OCI-M2 (cell line): ENCODE measurements around the gene IRF4.
"Not testable (repeated sequence)": the region's sequence is repeated elsewhere in the genome, so short reads cannot be mapped to it uniquely, and the experiment has no call there.

ENCODE experiments used
- DNase-seq: peaks from one replicate; lab custom pipeline; 2025; ENCODE audit not compliant: unreplicated experiment; lab: John Stamatoyannopoulos, UW

Gene IRF4

DNA sequence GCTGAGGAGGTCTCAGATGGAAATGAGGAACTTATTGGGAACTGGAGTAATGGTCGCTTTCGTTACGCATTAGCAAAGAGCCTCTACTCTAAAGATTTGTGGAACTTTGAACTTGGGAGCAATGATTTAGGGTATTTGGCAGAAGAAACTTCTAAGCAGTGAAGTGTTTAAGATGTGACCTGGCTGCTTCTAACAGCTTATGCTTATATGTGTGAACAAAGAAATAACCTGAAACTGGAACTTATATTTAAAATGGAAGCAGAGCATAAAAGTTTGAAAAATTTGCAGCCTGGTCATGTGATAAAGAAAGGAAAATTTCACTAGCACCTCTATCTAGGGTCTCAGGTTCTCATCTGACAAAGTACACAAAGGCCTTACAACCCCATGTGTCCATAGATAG, 23.5 kb downstream of the IRF4 start:
- DNase-seq = no peak

DNA sequence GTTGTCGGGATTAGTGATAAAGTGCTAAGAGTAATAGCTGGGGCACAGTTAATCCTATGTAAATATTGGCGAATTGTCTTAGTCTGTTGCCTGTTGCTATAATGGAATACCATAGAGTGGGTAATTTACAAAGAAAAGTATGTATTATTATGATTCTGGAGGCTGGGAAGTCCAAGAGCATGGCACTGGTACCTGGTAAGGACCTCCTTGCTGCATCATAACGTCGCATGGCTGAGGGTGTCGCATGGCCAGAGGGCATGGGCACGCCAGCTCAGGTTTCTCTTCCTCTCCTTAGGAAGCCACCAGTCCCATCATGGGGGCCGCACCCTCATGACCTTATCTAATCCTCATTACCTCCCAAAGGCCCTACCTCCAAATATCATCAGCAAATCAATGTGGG, 29.7 kb downstream of the IRF4 start:
- no peak for DNase-seq

DNA sequence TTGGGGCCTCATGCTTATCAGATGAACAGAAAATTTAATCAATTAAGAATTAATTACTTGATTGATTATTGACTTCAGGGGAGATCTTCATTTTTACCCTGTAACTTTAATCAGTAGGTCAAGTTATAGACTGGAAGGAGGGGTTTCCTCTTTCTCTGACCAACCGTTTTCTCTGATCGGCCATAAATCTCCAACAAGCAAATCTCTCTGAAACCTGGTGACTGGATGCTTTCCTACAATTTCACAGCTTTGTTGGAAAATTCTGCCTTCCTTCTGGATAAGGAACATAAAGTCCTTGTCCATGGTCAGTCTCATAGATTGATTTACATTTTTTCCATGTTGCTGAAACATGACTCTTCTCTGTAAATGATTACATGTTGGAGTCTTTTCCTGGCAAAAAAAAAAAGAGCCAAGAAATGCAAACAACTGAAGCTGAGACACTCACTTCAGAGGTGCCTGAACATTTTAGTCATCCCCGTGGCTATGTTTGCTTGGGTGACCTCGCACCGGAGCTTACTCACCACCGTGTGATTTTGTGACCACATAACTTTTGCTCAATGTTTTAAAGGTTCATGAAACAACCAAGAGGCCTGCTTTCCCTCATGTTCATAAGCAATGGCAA, 31.0 kb downstream of the IRF4 start:
- DNase-seq = no peak

DNA sequence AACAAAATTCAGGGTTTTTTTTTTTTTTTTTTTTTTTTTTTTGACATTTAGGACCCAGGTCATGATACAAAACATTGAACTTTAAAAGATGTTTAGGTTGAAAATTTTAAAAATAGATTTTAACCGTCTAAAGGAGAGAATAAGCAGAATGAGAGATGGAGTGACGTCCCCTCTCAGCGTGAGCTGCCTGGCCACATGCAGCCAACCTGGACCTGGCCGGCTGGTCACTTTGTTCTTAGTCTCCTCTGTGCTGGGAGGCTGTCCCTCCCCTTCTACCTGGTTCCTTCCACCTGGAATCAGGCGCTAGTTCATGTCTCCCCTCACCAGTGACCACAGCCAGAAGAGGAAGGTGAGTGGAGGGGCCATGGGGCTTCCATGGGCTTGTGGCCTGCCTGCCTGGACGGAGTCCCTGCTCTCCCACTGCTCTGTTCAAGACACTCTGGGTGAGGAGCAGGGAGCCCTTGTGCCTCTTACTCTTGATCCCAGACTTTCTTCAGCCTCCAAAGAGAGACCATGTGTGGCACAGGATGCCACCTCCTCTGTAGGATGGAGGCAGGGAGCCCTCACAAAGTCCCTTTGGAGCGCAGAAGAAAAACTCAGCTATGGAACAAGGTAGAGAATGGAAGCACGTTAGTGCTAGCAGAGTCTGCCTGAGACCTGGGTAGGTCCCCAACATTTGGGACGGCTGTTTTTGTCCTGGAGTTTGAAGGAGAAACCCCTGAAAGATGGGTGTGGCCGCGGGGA, 31.7 kb downstream of the IRF4 start:
- DNase-seq = no peak

DNA sequence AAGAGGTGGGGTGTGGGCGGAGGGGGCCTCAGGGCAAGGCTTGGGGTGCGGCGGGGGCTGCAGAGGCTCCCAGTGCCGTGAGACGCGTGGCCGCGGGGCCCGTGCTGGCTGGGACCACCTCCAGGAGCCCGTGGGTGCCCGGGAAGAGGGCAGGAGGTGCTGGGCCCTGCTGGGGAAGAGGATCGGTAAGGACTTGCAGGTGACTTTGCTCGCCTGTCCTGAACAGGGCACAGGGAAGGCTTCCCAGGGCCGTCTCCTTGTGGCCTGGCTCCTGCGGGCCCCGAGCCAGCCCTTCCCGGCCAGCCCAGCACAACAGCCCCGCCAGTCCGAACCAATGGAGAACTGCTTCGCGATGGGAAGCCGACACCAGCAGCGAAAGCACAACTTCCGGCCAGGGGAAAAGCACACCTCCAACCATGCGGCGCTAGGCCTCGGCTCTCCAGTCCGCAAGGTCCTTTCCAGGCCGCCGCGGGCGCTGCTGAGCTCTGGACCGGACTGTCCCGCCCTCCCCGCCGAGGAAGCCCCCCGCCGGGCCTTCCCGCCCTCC, 32.3 kb downstream of the IRF4 start:
- no peak for DNase-seq

DNA sequence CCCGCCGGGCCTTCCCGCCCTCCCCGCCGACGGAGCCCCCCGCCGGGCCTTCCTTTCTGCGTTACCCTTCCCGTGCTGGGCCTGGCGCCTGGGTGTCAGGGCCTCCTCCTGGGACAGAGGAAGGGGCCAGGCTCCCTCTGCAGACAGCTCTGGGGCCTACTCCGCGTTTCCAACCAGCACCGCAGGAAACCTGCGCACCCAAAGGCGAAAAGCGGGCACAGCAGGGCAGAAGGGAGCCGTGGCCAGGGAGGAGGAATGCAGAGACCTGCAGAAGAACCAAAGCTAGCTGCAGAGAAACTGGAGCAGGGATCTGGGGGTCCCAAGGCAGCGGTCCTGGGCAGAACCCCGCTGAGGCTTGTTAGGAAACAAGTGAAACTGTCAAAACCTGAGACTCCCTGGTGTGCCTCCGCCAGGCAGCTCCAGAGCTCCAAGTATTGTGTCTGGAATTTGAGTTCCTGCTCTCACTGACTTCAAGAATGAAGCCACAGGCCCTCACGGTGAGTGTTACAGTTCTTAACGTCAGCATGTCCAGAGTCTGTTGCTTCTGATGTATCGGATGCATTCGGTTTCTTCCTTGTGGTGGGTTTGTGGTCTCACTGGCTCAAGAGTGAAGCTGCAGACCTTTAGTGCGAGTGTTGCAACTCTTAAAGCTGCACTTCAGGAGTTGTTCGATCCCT, 33.3 kb downstream of the IRF4 start:
- no peak for DNase-seq

DNA sequence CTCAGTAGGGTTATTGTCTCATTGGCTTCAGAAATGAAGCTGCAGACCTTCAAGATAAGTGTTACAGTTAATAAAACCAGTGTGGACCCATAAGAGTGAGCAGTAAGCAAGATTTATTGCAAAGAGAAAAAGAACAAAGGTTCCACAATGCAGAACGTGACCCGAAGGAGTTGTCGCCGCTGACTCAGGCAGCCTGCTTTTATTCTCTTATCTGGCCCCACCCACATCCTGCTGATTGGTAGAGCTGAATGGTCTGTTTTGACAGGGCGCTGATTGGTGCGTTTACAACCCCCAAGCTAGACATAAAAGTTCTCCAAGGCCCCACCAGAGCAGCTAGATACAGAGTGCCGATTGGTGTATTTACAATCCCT, 33.9 kb downstream of the IRF4 start:
- not testable (repeated sequence) for DNase-seq

DNA sequence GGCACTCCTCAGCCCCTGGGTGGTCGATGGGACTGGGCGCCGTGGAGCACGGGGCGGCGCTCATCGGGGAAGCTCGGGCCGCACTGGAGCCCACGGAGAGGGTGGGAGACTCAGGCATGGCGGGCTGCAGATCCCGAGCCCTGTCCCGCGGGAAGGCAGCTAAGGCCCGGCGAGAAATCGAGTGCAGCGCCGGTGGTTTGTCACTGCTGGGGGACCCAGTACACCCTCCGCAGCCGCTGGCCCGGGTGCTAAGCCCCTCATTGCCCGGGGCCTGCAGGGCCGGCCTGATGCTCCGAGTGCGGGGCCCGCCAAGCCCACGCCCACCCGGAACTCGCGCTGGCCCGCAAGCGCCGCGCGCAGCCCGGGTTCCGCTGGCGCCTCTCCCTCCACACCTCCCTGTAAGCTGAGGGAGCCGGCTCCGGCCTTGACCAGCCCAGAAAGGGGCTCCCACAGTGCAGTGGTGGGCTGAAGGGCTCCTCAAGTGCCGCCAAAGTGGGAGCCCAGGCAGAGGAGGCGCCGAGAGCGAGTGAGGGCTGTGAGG, 34.7 kb downstream of the IRF4 start:
- DNase-seq = not testable (repeated sequence)

DNA sequence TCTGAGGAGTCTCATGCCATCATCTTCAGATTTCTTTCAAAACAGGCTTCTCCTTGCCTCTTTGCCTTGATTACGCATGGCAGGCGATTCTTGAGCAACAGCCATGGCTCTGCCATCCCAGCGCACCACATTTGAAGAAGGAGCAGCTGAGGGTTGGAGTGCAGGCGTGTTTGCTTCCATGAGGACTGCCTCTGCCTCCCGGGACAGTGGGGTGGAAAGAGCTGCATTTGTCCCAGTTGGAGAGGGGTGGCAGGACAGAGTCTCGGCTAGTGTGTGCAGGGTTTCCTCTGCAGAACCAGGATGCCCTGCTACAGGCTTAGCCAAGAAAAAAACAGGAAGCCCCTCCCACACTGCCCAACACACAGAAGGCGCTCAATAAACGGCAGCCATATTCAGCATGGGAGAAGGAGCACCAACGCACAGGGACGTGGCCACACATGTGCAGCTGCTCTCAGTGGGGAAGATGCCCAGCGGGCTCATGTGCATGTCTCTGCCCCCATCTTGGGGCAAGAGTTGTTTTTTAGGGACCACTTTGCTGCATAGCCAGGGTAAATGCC, 36.6 kb downstream of the IRF4 start:
- no peak for DNase-seq

DNA sequence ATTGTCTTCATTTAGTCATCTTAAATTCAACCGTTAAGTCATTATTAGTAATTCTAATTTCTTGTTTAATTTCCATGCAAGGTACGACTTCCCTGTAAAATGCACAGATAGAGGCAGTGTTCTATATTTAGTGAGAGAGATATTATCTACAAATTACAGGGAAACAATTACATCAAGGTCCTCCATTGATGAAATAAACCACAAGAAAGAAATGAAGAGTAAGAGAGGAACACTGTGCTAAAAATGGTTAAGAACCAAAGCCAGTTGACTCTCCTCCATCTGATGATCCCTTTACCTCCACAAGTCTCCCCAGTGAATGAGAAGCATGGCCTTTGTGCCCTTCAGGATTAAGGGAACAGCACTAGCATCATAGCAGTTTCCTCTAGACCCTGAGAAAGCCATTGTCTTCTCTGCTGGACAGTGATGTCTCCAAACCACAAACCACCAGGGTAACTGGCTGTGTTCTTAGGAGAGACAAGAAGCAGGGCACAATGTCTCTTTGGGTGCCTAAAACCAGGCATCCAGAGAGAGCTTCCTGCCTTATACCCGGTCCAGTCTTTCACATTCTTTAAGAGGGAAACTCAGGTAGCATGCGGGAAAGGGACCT, 38.1 kb downstream of the IRF4 start:
- no peak for DNase-seq

DNA sequence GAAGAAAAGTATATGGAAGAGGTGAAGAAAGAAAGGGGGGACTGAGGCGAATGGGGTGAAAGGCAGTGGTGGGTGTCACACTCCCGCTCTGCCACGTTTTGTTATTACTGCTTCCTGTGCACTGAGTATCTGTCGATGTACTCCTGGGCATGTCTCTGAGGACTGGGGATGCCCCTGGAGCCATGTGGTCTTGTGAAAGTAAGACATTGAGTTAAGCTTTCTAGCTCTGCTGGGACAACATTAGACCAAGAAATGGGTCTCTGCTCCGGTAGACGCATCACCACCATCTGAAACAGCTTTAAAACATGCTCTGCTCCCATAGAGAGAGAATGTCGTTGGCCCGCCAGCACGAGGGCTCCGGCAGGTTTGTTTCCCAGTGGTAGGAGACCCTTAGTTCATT, 40.0 kb downstream of the IRF4 start:
- no peak for DNase-seq

DNA sequence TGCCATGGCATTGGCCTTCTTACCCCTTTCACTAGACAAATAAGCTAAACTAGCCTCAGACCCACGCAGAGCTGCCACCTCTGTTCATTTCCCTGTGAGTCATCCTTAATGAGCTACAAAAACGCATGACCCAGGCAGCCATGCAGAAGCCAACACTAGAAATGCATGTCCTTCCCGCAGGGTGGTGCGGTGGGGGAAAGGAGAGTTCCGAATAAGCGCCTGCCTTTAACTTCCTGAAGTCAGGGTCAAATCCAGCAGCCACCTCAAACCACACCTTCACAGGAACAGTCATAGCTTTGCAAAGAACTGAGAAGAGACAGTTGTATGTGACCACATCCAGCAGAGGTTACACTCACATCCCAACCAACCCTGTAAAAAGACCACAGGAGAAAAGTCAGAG, 40.4 kb downstream of the IRF4 start:
- no peak for DNase-seq

DNA sequence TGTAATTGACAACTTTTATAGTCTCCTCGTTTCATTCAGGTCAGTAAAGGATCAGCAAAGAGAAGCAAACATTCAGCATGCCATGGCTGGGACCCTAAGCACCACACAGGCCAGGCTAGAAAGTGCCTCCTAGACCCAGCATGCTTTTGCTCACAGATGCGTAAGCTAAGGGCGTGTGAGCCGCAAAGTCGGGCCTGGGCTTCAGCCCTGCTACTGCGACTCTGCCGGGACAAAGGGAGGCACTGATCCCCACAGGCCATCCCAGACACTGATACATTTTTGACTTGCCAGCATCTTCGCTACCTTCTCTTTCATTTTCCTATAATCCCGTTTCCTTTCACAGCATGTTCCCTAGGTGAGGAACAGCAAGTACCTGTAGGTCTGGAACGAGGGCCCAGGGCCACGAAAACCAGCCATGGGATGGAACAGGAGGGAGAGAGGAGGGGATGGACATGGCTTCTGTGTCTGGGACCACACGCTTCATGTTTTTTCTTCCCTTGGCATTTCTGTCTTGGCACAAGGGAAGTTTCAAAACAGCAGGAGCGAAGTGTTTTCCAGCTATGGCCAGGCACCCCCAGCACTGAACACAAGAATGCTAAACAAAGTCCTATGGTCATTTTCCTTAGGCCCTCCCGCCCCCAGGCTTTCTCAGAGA, 42.6 kb downstream of the IRF4 start:
- DNase-seq = no peak

DNA sequence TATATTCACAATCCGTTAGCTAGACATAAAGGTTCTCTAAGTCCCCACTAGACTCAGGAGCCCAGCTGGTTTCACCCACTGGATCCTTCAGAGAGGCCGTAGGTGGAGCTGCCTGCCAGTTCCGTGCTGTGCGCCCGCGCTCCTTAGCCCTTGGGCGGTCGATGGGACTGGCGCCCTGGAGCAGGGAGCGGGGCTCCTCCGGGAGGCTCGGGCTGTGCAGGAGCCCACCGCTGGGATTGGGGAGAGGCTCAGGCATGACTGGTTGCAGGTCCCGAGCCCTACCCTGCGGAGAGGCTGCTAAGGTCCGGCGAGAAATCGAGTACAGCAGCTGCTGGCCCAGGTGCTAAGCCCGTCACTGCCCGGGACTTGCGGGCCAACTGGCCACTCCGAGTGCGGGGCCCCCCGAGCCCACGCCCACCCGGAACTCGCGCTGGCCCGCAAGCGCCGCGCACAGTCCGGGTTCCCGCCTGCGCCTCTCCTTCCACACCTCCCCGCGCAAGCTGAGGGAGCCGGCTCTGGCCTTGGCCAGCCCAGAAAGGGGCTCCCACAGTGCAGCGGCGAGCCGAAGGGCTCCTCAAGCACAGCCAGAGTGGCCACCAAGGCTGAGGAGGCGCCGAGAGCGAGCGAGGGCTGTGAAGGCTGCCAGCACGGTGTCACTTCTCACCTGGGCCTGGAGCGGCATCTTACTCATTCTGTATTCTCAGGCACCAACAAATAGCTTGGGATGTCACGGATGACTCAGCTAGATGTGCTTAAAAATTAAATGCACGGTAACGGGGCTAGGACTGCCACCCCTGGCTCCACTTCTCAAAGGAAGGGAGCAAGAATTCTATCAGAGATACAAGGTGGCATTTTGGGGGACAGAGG, 44.1 kb downstream of the IRF4 start:
- no peak for DNase-seq

DNA sequence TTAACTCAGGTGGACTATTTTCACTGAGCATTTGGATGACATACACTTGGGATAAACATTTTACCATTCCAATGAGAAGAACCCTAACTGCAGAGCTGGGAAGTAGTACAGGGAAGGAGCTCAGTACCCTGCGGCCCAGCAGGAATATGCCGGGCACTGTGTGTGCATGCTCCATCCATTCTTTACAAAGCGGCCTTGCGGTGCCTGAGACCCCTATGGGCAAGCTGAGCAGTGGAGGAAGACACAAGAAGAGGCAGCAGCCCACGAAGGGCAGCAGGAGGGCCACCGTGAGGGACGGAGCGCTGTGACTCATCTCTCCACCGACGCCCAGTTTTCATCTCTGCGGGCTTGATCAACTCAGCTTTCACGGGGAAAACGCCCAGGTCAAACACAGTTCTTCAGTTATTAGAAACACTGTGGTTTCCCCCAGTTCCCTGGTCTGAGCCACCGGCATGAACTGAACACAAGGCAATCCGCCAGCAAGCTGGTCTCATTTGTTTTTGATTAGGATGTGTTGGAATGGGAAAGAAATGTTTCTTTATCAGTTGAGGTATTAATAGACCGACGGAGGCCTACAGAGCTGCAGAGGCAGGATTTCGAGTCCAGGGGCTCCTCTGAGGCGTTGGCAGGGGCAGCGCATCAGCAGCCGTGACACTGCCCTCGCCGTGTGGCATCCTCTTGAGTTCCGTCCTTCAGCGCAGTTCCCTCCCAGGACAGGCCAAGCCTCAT, 44.9 kb downstream of the IRF4 start:
- DNase-seq = no peak

DNA sequence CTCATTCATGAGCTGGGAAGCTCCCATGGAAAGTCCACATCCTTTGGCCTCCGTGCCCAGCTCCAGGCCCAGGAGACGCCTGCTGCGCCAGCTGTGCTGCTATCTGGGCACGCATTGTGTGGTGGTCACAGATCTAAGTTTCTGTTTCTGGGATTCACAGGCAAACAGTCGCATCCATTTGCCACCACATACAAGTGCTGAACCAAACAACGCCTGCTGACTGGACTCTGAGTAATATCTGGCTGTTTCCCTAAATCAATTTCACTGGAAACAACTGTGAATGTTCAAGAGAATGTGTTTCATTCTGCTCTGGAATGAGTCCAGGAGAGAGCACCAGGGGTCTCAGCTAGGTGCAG, 45.5 kb downstream of the IRF4 start:
- no peak for DNase-seq

DNA sequence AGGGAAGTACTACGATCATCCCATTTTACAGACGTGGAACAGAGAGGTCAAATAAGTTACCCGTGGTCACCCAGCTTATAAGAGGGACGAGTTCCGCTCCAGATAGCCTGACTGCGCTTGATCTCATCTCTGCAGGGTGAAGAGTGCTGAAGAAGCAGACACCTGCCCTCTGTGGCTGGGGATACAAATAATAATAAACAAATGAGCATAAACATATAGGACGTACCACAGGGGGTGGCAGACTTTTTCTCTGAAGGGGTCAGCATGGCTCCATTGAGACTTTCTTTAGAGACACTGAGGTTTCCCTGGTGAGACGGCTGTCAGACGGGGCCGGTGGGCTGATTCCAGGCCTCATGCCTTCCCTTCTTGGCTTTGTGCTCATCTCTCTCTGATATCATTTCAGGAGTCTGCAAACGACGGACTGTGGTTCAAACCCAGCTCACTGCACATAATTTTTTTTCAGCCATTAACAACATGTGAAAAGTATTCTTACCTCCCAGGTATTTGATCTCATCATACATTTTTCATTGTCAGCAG, 47.1 kb downstream of the IRF4 start:
- no peak for DNase-seq

DNA sequence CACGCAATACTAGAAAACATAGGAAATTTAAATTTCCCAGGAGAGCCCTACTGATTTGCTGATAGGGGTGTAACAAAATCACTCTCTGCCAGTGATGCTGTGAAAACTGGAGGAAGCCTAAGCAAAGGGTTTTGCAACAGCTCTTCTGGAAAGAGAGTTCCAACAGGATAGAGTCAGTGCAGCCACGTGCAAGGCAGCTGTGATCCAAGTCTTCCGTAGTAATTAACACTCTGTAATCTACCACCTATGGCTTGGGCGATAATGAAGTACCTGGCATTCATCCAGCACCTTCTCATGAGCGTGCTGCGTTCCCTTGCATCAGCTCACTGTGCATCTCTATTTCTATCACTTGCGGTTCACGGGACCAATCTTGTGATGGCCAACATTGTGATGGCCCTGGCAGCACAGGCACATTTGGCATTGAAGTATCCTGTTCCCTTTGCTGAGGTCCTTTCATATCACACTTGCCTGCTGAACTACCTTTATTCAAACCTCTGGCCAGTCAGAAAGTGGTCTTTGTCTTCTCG, 48.2 kb downstream of the IRF4 start:
- no peak for DNase-seq
